ENCODE results near the gene SNUPN.

Gene SNUPN

DNA sequence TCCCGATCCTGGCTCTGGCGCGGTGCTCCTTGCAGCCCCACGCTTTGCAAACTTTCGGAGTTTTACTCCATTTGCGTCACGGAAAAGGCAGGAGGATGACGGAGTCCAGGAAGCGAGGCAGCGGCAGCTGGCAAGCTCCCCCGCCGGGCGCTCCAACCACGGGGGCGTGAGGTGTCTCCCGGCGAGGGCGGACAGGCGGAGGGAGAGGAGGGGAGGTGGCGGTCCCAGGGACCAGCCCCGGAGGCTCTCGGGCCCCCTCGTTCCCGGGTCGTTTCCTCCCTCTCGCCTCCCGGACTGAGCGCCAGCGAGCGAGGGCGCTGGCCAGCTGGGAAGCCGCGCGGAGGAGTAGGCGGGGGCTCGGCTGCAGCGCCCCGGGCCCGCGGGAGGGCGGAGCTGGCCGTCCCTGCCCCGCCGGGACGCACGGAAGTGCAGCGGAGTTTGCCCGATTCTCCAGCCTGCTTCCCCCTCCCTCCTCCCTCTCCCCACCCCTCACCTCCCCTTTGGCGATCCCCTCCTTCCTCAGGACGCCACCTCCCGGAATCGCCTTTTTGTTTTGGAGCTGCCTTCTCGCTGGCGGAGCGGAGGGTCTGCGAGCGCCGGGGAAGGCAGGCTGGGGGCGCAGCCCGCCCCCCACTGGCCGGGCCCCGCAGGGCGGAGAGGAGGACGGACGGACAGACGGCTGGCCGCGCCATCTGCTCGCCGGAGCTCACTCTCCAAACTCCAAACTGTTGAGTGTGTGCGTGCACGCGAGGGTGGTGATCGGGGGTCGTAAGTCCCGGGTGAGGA lies 22.0 kb upstream of the SNUPN start, which contains the start of gene SNX33:
Gene SNX33, plus strand, starts transcription at position 543 of the 786 bp plus-strand sequence. CDS start 1,191 bp downstream, outside the sequence.
- peak within 1 kb of the TSS; percentile 96 for H3K27ac ChIP-seq

DNA sequence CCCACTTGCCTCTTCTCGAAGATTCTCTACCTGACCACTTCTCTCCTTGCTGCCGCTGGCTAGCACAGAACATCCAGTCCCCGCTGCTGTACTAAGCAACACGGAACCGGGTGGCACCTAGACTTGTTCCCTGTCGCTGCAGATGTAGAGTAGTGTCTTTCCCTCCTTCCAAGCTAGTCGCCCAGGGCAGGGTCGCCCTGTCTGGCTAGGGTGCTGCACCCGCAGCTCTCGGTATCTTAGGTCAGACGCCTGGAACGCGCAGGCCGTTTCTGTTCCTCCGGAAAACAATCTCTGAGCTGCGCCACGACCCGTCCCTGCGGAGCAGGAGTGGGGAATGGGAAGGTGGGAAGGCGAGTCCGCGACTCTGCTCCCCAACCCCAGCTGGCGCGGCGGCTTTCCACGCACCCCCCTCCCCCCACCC lies 21.4 kb upstream of the SNUPN start:
- no peaks in the 10 kb centered on the region for H3K27me3 ChIP-seq (replicated peaks)
- DNase-seq, result no peak
- H3K4me3 ChIP-seq (ENCODE audit: low read depth, low read length), result peak overlapping the region; percentile 85
- peaks cover 17% of the 10 kb centered on the region for H3K36me3 ChIP-seq (replicated peaks)
- in situ Hi-C loops (cut with HindIII; ENCODE audit: low pct_ligation_motif_present, low sequenced_read_pairs), result no loop called here
- TF ChIP-seq, protein P1, sequence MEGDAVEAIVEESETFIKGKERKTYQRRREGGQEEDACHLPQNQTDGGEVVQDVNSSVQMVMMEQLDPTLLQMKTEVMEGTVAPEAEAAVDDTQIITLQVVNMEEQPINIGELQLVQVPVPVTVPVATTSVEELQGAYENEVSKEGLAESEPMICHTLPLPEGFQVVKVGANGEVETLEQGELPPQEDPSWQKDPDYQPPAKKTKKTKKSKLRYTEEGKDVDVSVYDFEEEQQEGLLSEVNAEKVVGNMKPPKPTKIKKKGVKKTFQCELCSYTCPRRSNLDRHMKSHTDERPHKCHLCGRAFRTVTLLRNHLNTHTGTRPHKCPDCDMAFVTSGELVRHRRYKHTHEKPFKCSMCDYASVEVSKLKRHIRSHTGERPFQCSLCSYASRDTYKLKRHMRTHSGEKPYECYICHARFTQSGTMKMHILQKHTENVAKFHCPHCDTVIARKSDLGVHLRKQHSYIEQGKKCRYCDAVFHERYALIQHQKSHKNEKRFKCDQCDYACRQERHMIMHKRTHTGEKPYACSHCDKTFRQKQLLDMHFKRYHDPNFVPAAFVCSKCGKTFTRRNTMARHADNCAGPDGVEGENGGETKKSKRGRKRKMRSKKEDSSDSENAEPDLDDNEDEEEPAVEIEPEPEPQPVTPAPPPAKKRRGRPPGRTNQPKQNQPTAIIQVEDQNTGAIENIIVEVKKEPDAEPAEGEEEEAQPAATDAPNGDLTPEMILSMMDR (IDR thresholded peaks at IDR 0.05; ENCODE audit: low read depth, low read length, missing control alignments), result no peak
- H3K27ac ChIP-seq, result peak overlapping the region; percentile 96

More for the DNA sequence above, 22.0 kb upstream of the SNUPN start, which contains the start of gene SNX33:
- Histone ChIP-seq H3K4me3 (ENCODE audit: low read depth, low read length) (peak within 1 kb of the TSS; percentile 85), H3K36me3 (replicated peaks) (peaks cover 17% of the 10 kb centered on the region), H3K27me3 (replicated peaks) (no peaks in the 10 kb centered on the region)
- TF ChIP-seq, protein P1 (IDR thresholded peaks at IDR 0.05; ENCODE audit: low read depth, low read length, missing control alignments), result peak; percentile 54
- peak; percentile 75 for DNase-seq
- in situ Hi-C loops (cut with HindIII; ENCODE audit: low pct_ligation_motif_present, low sequenced_read_pairs), result no loop called here

DNA sequence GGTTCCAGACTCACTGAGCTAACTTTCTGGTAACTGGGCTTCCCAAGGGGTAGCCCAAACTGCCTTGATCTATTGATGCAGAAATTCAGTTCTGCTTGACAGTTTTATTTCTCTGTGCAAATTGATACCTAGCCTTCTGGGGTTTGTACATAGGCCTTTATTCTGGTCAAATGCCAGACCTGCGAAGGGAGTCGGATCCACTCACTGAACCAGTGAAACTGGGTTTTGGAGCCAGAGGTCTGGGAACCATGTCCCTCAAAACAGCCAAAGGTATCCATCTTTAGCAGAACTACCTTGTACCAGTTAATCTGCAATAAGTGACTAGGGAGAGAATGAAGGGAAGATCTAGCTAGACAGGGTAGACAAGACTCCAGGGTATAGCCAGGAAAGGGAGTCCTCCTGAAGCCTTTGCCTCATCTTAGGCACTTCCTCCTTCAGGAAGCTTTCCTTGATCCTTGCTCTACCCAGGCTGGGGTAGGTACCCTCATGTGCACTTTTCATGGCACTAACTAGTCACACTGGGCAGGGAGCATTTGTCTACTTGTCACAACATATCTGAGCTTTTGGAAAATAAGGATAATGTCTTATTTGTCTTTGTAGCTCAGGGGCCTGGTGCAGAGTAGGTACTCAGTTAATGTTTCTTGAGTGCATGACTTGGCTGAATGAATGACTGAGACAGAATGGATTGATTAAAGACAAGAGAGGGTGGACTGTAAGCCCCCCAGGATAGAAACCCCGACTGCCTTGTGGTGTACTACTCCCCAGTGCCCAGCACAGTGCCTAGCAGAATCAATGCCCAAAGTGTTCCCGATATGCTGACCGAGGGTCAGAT lies 20.8 kb upstream of the SNUPN start:
- in situ Hi-C loops (cut with HindIII; ENCODE audit: low pct_ligation_motif_present, low sequenced_read_pairs), result no loop called here
- DNase-seq, result no peak
- peak overlapping the region; percentile 85 for H3K4me3 ChIP-seq (ENCODE audit: low read depth, low read length)
- H3K36me3 ChIP-seq (replicated peaks), result peaks cover 17% of the 10 kb centered on the region
- TF ChIP-seq, protein P1 (IDR thresholded peaks at IDR 0.05; ENCODE audit: low read depth, low read length, missing control alignments), result no peak
- peak overlapping the region; percentile 96 for H3K27ac ChIP-seq
- no peaks in the 10 kb centered on the region for H3K27me3 ChIP-seq (replicated peaks)

DNA sequence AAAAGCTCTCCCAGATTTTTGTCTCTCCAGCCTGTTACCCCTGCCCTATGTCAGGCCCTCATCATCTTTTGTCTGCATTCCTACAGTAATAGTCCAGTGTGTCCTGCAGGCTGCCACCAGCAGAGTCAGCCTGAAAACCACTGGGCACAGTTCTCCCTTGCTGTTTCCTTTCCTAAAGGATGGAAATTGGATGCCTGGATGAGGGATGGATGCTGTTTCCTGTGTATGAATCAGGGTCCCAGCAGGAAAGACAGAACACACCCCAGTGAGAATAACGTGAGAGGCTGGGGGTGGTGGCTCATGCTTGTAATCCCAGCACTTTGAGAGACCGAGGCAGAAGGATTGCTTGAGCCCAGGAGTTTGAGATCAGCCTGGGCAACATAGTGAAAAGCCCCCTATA lies 18.9 kb upstream of the SNUPN start:
- in situ Hi-C loops (cut with HindIII; ENCODE audit: low pct_ligation_motif_present, low sequenced_read_pairs), result no loop called here

DNA sequence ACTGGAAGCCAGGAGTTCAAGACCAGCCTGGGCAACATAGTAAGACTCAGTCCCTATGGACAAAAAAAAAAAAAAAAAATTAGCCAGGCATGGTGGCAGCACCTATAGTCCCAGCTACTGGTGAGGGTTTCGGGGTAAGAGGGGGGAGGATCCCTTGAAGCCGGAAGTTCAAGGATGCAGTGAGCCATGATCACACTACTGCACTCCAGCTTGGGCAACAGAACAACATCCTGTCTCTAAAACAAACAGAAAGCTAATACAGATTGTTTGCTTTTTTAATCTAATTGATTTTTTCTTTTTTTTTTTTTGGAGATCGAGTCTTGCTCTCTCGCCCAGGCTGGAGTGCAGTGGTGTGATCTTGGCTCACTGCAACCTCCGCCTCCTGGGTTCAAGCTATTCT lies 16.1 kb upstream of the SNUPN start:
- Histone ChIP-seq H3K36me3 (replicated peaks) (no peaks in the 10 kb centered on the region), H3K27ac (no peak overlapping the region), H3K27me3 (replicated peaks) (no peaks in the 10 kb centered on the region), H3K4me3 (ENCODE audit: low read depth, low read length) (no peak overlapping the region)
- in situ Hi-C loops (cut with HindIII; ENCODE audit: low pct_ligation_motif_present, low sequenced_read_pairs), result no loop called here
- DNase-seq, result no peak
- TF ChIP-seq, protein P1 (IDR thresholded peaks at IDR 0.05; ENCODE audit: low read depth, low read length, missing control alignments), result no peak

More for the DNA sequence above, 18.9 kb upstream of the SNUPN start:
- TF ChIP-seq, protein P1 (IDR thresholded peaks at IDR 0.05; ENCODE audit: low read depth, low read length, missing control alignments), result no peak
- Histone ChIP-seq H3K36me3 (replicated peaks) (no peaks in the 10 kb centered on the region), H3K4me3 (ENCODE audit: low read depth, low read length) (no peak overlapping the region), H3K27ac (no peak overlapping the region), H3K27me3 (replicated peaks) (no peaks in the 10 kb centered on the region)
- DNase-seq, result no peak
